ENCODE measurements around the gene TBL3. TPM values are rescaled to one million over a fixed set of nuclear protein-coding genes. Genes with fewer than 3 reads are reported as not detected.

Gene TBL3
- total and polyA plus RNA-seq, 3 donors from 2014 or later: 77.1 to 109 (median 83.4) TPM

DNA sequence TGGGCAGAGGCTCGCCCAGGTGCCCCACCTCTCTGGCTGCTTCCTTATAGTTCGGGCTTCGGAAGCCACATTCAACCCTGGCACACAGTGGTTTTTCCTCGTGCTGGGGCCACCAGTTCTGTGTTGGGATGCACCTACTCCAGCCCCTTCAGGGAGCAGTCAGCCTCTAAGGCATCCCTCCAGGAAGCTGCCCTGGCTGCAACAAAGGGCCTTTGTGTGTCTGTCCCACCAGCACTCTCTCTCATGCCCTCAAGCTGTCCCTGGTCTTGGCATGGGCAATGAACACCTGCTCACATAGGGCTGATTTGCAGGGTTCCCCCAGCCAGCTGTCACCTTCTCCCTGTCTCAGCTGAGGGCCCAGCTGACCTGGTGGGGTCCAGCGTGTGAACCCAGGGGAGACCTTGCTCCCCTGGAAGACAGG, 10.2 kb downstream of the TBL3 start:
- H3K27me3 ChIP-seq: no peaks in the 10 kb centered on the region
- H3K4me1 ChIP-seq: peaks cover 15% of the 10 kb centered on the region
- DNase-seq: no peak
- WGBS, 2 donors: 41 to 57% methylated on average over 4 to 5 of the region's 5 CpGs
- intact Hi-C loops (cut with DNase I; ENCODE audit: low total_unique reads): no loop called here
- H3K36me3 ChIP-seq (ENCODE audit: low read depth, missing control alignments): no peaks in the 10 kb centered on the region
- TF ChIP-seq POLR2A (IDR thresholded peaks at IDR 0.05) (no peak), CTCF (IDR thresholded peaks at IDR 0.05) (no peak)
- H3K9me3 ChIP-seq: no peaks in the 10 kb centered on the region
- no peak overlapping the region for H3K27ac ChIP-seq
- H3K4me3 ChIP-seq: no peak overlapping the region

DNA sequence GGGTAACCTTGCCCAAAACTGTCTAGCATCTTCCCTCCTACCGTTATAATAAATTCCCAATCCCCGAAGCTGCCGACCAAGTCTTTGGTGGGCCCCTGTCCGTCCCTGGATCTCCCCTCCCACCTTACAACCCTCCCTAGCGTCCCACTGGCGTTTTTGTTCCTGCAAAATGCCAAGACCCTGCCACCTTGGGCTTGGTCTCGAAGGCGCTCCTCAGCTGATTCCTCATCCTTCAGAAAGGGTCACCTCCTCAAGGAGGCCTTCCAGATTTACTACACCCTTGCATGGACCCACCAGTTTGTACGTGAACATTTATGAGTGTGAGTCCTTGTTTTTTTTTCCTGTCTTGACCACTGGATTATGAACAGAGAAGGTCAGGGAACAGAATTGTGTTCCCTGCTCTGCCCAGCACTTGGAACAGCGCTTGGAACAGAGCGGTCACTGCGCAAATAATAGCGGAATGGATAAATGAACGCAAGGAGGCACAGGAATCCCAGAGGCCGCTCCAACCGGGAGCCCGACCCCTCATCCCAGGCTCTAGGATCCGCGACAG, 11.2 kb downstream of the TBL3 start:
- H3K9me3 ChIP-seq: no peaks in the 10 kb centered on the region
- no peaks in the 10 kb centered on the region for H3K27me3 ChIP-seq
- no peak for DNase-seq
- intact Hi-C loops (cut with DNase I; ENCODE audit: low total_unique reads): no loop called here
- peak overlapping the region in 1 of 2 donors; percentile 64 for H3K27ac ChIP-seq
- TF ChIP-seq POLR2A (IDR thresholded peaks at IDR 0.05) (no peak), CTCF (IDR thresholded peaks at IDR 0.05) (no peak)
- peaks cover 15% of the 10 kb centered on the region for H3K4me1 ChIP-seq
- H3K36me3 ChIP-seq (ENCODE audit: low read depth, missing control alignments): no peaks in the 10 kb centered on the region
- peak overlapping the region; percentile 77 to 79 for H3K4me3 ChIP-seq
- WGBS, 2 donors: 19 to 29% methylated on average over 17 to 19 of the region's 19 CpGs

GRCh38 chr16:1983544-1984346, 11.9 kb downstream of the TBL3 start, which contains the start of gene GFER:
GFER (plus strand) TSS chr16:1984193; CDS start chr16:1984219, 26 bp downstream.
- Histone ChIP-seq H3K9me3 (no peaks in the 10 kb centered on the region), H3K27me3 (no peaks in the 10 kb centered on the region), H3K4me1 (peaks cover 15% of the 10 kb centered on the region), H3K4me3 (peak within 1 kb of the TSS; percentile 77 to 79), H3K27ac (peak within 1 kb of the TSS in 1 of 2 donors; percentile 64), H3K36me3 (ENCODE audit: low read depth, missing control alignments) (no peaks in the 10 kb centered on the region)
- peak; percentile 91 for DNase-seq
- WGBS, 2 donors: 0 to 1% methylated on average over 1 to 97 of the region's 109 CpGs
- intact Hi-C loops (cut with DNase I; ENCODE audit: low total_unique reads): no loop called here
- peak in 1 of 3 experiments; percentile 14 for TF ChIP-seq CTCF (IDR thresholded peaks at IDR 0.05)
- no peak for TF ChIP-seq POLR2A (IDR thresholded peaks at IDR 0.05)

- H3K4me3 ChIP-seq: peak overlapping the region; percentile 77 to 79
- WGBS, 2 donors: 7 to 17% methylated on average over 32 to 58 of the region's 58 CpGs
- H3K4me1 ChIP-seq: peaks cover 15% of the 10 kb centered on the region
- peak overlapping the region in 1 of 2 donors; percentile 64 for H3K27ac ChIP-seq
- H3K36me3 ChIP-seq (ENCODE audit: low read depth, missing control alignments): no peaks in the 10 kb centered on the region
- no peak for DNase-seq
- H3K9me3 ChIP-seq: no peaks in the 10 kb centered on the region
- no peaks in the 10 kb centered on the region for H3K27me3 ChIP-seq
- intact Hi-C loops (cut with DNase I; ENCODE audit: low total_unique reads): no loop called here
- TF ChIP-seq POLR2A (IDR thresholded peaks at IDR 0.05) (no peak), CTCF (IDR thresholded peaks at IDR 0.05) (no peak)
Measured at GRCh38 chr16:1984347-1985225, 12.7 kb downstream of the TBL3 start.
